Neural crest cell (in vitro differentiated cells): ENCODE measurements around the gene B3GALT6. TPM values are rescaled to one million over a fixed set of nuclear protein-coding genes. Genes with fewer than 3 reads are reported as not detected.

Experiments used
- DNase-seq: peaks from one replicate; pipeline ENCODE4 v3.0.0; 2021; ENCODE audit warnings: low read depth, mixed read lengths, low spot score
- H3K27ac Mint-ChIP-seq: one replicate; pipeline ENCODE4 v1.8.0; 2021; ENCODE audit warnings: mild to moderate bottlenecking, mixed read lengths; ENCODE audit not compliant: unreplicated experiment
- H3K27me3 Mint-ChIP-seq: 2 replicates; pipeline ENCODE4 v1.8.0; 2021; ENCODE audit warnings: low read depth, mild to moderate bottlenecking, mixed read lengths
- H3K36me3 Mint-ChIP-seq: 2 replicates; pipeline ENCODE4 v1.8.0; 2021; ENCODE audit warnings: low read depth, mild to moderate bottlenecking, mixed read lengths
- H3K4me1 Mint-ChIP-seq: 2 replicates; pipeline ENCODE4 v1.8.0; 2021; ENCODE audit warnings: mixed read lengths
- H3K4me3 Mint-ChIP-seq: one replicate; pipeline ENCODE4 v1.8.0; 2021; ENCODE audit warnings: mild to moderate bottlenecking, mixed read lengths
- H3K9me3 Mint-ChIP-seq: 2 replicates; pipeline ENCODE4 v1.8.0; 2021; ENCODE audit warnings: mixed read lengths
- total RNA-seq: library from RNA; stranded (reverse); gene quantifications from 2 replicates; pipeline ENCODE4 v1.2.1, GENCODE V29; 2021
- TF ChIP-seq, protein P1 (sequence below): fragments of 200-600 bp; sonication (generic); conservative IDR thresholded peaks from 2 replicates; pipeline ENCODE4 v1.5.0; 2021; ENCODE audit warnings: antibody characterized with exemption, mild to moderate bottlenecking

The B3GALT6 gene
- total RNA-seq, 1 donor from 2014 or later: 41.1 TPM

DNA sequence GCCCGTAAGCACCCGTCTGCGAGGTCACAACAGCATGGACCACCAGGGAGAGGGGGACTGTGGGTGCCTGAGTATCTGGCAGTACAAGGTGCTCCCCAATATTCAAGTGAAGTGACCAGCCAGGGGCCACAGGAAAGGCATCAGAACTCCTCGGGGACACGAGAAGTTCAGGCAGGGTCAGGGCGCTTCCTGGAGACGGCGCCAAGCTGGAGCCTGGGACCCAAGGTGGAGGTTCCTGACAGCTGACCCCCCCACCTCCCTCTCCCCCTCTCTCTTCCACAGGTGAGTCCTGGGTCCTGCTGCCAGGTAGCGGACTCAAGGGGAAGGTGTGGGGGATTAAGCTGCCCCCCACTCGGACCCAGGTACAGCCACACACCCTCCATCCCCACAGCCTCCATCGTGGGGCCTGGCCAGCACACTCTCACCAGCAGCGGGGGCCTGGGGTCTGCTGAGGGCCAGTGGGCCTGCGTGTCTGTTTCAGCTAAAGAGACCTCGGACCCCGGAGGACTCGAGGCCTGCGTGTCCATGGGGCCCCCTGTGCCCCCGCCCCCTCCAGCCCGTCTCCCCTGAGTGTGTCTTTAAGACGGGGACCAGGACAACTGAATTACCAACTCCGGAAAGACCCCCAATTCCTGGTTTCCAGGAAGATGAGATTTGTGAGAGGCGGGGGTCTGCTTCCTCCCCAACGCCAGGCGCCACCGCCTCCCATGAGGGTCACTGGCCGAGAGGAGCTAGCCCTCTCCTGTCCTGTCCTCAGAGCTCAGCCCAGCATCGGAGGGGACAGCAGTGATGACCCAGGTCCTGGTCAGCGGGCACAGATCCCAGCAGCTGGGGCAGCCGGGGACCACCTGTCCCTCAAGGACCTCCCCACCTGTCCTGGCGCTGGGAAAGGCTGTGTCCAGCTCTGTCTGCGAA is 31.8 kb upstream of the B3GALT6 start:
- Mint-ChIP-seq H3K4me3 (no peak overlapping the region), H3K9me3 (no peaks in the 10 kb centered on the region), H3K4me1 (no peaks in the 10 kb centered on the region), H3K27me3 (peaks cover 4% of the 10 kb centered on the region), H3K36me3 (no peaks in the 10 kb centered on the region), H3K27ac (no peak overlapping the region)
- TF ChIP-seq, protein P1, sequence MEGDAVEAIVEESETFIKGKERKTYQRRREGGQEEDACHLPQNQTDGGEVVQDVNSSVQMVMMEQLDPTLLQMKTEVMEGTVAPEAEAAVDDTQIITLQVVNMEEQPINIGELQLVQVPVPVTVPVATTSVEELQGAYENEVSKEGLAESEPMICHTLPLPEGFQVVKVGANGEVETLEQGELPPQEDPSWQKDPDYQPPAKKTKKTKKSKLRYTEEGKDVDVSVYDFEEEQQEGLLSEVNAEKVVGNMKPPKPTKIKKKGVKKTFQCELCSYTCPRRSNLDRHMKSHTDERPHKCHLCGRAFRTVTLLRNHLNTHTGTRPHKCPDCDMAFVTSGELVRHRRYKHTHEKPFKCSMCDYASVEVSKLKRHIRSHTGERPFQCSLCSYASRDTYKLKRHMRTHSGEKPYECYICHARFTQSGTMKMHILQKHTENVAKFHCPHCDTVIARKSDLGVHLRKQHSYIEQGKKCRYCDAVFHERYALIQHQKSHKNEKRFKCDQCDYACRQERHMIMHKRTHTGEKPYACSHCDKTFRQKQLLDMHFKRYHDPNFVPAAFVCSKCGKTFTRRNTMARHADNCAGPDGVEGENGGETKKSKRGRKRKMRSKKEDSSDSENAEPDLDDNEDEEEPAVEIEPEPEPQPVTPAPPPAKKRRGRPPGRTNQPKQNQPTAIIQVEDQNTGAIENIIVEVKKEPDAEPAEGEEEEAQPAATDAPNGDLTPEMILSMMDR: no peak
- no peak for DNase-seq

DNA sequence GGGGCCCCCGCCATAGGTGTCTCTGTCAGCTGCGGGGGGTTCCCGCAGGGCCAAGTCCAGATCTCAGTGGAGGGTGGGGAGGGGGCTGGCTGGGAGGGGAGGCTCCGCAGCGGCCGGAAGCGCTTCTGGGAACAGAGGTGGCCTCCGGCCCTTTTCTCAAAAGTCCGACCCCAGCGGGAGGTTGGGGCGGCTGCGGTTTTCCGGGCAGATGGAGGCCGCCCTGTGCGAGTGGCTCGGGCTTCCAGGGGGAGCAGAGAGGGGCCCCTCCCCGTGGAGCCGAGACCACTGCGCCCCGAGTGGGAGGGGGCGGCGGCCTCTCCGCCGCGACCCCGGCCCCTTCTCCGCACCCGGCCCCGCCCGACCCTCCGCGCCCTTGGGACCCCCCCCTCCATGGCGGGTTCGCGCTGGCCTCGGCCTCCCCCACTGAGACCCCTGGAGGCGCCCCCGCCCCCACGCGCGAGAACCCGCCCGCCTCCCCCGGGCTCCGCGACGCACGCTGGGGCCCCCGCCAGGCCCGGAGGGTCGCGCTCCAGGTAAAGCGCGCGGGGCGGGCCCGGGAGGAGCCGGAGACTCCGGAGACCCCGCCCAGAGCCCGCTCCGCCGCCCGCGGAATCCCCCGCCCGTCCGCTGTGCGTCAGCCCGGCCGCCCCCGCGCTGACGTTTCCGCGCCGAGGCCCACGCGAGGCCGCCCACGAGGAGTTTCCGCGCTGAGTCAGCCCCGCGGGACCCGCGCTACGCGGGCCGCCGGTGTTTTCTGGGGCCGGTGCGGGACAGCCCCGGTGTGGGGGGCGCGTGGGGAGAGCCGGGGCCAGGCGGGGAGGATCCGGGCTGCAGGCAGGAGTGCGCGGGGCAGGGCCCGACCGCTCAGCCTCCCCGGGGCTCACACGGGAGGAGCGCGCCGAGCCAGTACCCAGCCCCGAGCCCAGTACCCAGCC is 30.9 kb upstream of the B3GALT6 start:
- no peaks in the 10 kb centered on the region for H3K4me1 Mint-ChIP-seq

DNA sequence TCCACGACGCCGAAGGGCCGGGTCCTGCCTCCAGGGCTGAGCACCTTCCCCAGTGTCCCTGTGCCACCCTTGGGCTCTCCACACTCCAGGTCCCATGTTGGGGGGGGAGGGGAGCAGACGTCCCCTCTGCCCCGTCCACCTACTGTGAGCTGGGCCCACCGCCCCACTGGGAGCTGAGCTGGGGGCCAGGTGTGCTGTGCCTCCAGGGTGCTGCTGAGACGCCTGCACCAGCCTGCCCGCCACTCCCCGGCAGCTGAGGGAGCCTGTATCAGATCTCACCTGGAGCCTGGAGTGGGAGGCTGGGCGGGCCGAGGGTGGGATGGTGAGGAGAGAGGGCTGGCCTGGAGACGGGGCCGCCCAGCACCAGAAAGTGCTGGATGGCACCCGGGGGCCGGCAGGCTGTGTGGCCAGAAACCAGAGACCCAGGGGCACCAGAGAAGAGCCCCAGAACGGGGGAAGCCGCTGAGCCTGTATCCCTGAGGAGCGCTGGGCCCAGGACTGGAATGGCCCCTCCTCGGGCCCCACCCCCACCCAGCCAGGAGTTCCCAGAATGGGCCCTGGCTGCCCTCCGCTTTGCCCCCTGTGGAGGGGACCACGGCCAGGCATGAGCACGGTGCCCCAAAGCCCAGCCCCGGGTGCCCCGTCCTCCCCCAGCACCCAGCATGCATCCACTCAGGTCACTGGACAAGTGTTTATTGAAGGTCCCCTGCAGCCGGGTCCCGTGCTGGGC is 29.0 kb upstream of the B3GALT6 start:
- Mint-ChIP-seq H3K36me3 (no peaks in the 10 kb centered on the region), H3K4me1 (peaks cover 2% of the 10 kb centered on the region), H3K9me3 (no peaks in the 10 kb centered on the region), H3K27me3 (peaks cover 17% of the 10 kb centered on the region), H3K4me3 (no peak overlapping the region), H3K27ac (no peak overlapping the region)
- DNase-seq: no peak
- TF ChIP-seq, protein P1: no peak

More for the DNA sequence above, 30.9 kb upstream of the B3GALT6 start:
- H3K4me3 Mint-ChIP-seq: no peak overlapping the region
- peaks cover 8% of the 10 kb centered on the region for H3K27me3 Mint-ChIP-seq
- no peaks in the 10 kb centered on the region for H3K36me3 Mint-ChIP-seq
- H3K27ac Mint-ChIP-seq: no peak overlapping the region
- TF ChIP-seq, protein P1: no peak
- H3K9me3 Mint-ChIP-seq: no peaks in the 10 kb centered on the region
- no peak for DNase-seq

DNA sequence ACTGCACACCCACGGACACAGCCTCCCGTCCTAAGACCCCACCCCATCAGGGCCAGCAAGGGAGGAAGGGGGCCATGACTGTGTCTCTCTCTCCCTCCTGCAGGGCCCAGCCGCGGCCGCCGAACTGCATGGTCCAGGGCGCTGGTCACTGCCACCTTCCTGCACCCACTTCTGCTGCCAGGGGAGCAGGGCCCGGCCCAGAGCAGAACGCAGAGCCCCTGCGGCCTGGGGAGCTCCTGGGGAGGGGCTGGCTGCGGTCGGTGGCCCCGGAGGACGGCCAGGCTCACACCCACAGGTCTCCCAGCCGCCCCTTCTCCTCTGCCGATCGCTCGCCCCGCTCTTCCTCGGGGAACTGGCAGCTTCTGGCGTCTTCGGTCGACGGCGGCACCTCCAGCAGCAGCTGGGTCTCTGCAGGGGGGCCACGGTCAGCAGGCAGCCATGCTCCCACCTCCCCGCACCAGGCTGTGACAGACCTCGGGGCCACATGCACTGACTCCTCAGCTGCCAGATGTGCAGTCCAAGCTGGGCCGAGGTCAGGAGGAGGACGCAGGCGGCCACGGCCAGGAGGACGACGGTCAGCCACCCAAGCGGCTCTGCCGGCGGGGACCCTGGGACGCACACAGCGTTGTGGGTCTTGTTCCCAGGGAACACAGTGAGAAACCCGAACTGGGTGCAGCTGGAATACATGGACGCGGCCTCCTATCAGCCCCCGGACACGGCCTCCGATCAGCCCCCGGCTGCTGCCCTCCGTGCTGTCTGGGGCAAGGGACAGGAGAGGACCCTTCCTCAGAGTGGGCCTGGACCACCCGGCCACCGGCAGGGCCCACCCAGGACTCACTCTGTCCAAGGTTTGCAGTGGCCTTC is 28.2 kb upstream of the B3GALT6 start:
- H3K4me1 Mint-ChIP-seq: peaks cover 7% of the 10 kb centered on the region
- TF ChIP-seq, protein P1: no peak
- no peaks in the 10 kb centered on the region for H3K9me3 Mint-ChIP-seq
- no peak overlapping the region for H3K4me3 Mint-ChIP-seq
- no peak for DNase-seq
- no peak overlapping the region for H3K27ac Mint-ChIP-seq
- peaks cover 17% of the 10 kb centered on the region for H3K27me3 Mint-ChIP-seq
- H3K36me3 Mint-ChIP-seq: no peaks in the 10 kb centered on the region
